GM18511 (cell line): ENCODE results near the gene PYM1.
"Not testable (repeated sequence)": the region's sequence is repeated elsewhere in the genome, so short reads cannot be mapped to it uniquely, and the experiment has no call there.

ENCODE experiments used
- ATAC-seq: cut with Tn5 transposase; IDR thresholded peaks from one replicate; pipeline ENCODE4 v1.9.1; 2021; ENCODE audit warnings: mild to moderate bottlenecking, moderate library complexity; ENCODE audit not compliant: unreplicated experiment

PYM1 gene

DNA sequence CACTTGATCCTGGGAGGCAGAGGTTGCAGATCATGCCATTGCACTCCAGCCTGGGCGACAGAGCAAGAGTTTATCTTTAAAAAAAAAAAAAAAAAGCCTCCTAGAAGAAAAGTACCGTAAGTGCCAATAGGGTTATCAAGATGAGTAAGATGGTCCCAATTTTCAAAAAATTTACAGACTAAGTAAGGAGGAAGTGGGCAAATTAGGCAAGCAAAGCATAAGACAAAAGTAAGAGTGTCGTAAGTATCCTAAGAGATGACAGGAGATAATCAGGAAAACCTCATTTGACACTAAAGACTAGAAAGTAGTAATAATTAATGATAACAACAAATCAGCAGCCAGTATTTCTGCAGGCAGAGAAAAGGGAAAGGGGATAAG, 12.2 kb downstream of the PYM1 start:
- no peak for ATAC-seq

DNA sequence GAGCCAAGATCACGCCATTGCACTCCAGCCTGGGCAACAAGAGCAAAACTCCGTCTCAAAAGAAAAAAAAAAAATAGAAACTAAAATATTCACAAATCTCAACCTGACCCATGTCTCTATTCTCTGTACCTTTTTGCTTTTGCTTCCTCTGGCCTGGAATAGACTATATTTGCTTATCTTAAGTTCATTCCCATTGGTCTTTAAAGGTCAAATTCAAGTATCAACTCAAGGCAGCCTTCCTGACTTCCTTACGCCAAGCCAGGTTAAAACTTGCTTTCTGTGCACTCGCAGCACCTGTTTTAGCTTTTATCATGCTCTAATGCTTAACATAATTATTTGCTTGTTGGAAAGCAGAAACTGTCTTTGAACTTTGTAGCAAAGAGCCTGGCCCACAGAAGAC, 14.8 kb downstream of the PYM1 start:
- no peak for ATAC-seq

- ATAC-seq = no peak
Measured at GRCh38 chr12:55909513-55909884, 18.2 kb downstream of the PYM1 start.

DNA sequence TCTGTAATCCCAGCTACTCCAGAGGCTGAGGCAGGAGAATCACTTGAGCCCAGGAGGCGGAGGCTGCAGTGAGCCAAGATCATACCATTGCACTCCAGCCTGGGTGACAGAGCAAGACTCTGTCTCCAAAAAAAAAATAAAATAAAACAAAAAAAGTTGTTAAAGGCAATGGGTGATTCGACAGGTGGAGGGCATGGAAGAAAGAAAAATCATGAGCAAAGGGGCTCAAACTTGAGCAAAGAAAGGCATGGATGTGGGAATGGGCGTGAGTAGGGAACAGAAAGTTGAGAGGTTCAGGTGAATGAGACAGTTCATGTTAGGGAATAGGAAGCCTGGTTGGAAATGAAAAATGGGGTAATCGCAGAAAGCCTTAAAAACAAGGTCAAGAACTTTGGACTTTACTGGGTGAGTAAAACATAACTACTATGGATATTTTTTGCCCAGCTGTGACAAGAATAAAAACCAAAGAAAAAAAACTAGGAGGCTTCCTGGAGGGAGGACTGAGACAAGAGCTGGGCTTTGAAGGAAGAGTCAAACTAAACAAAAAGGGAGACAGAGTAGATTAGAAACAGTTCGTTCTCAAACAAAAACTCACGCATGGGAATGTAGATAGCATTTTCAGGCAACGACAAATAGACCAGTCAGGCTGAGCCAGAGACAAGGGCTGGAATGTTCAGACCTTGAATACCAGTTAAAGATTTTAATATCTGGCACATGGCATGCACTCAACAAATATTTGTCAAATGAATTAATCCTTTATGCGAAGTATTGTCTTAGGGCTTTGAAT, 18.8 kb downstream of the PYM1 start:
- no peak for ATAC-seq

GRCh38 chr12:55906056-55906455, 21.6 kb downstream of the PYM1 start:
- ATAC-seq = no peak

- ATAC-seq = no peak
Measured at GRCh38 chr12:55901881-55902490, 25.7 kb downstream of the PYM1 start.

DNA sequence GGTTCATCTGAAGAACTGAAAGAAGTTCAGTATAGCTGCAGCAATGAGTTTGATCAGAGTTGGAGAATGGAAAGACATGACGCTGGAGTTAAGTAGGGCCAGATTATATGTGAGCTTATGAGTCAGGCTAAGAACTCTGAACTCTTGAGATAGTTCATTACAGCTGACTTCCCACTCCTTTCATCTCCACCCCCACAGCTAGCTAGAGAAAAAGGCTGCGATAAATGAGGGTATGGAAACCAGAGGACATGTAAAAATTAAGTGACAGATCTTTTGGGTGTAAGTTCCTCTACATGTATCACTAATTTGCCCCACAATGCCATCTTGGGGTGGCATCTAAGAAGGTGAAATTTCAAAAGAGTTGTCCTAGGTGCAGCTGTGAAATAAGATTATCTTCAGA, 28.6 kb downstream of the PYM1 start:
- ATAC-seq = no peak

GRCh38 chr12:55893723-55894122, 34.0 kb downstream of the PYM1 start:
- ATAC-seq = no peak

DNA sequence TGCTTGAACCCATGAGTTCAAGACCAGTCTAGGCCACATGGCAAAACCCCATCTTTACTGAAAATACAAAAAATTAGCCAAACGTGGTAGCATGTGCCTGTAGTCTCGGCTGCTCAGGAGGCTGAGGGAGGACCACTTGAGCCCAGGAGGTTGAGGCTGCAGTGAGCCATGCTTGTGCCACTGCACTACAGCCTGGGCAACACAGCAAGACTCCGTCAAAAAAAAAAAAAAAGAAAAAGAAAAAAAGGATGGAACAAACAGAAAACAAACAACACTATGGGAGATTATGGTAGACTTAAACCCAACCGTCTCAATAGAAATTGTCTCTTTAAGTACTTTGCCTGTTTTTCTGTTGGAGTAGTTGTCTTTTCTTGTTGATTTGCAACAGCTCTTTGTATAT, 36.4 kb downstream of the PYM1 start:
- ATAC-seq = no peak

DNA sequence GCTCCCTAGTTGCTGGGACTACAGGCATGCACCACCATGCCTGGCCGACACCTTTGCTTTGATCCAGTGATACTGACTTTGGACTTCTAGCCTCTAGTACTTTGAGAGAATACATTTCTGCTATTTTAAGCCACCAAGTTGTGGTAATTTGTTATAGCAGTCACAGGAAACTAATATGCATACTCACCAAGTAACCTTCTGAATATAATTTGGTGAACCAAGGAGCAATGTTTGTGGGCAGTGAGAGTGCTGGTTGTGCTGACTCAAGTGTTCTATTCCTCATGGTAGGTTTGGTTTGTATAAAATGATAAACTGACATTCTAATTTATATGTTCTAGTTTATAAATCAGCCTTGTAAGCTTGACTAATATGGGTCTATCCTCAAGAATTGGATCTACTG, 42.6 kb downstream of the PYM1 start:
- ATAC-seq = no peak

DNA sequence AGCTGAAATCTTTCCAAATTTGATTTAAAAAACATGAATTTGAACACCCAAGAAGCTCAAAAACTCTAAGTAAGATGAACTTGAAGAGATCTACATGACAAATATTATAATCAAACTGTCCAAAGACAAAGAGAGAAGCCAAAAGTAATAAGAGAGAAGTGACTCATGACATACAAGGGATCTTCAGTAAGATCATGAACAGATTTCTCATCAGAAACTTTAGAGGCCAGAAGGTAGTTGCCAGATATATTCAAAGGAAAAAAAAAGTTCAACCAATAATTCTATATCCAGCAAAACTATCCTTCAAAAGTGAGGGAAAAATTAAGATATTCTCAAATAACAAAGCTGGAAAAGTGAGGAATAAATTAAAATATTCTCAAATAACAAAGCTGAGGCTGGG, 49.9 kb downstream of the PYM1 start:
- ATAC-seq = no peak

GRCh38 chr12:55875704-55876467, 51.8 kb downstream of the PYM1 start:
- no peak for ATAC-seq

- ATAC-seq = no peak
Measured at GRCh38 chr12:55874443-55874842, 53.3 kb downstream of the PYM1 start.

DNA sequence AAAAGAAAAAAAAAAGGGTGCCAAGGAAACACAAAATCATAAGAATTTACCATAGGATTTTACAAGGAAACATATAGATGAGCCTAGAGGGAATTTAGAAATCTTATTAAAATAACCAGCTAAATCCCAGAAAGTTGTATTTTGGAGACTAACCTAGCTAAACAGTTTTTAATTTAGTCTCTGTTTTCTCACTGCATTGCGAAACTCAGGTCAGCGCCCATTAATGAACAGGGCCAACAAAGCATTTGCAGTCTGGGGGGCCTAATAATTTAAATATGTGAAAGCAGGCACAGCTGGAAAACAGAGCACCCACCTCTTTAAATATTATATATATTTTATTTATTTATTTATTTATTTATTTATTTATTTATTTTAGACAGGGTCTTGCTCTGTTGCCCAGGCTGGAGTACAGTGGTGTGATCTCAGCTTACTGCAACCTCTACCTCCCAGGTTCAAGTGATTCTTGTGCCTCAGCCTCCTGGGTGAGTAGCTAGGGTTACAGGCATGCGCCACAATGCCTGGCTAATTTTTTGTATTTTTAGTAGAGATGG, 61.2 kb downstream of the PYM1 start:
- ATAC-seq = not testable (repeated sequence)

DNA sequence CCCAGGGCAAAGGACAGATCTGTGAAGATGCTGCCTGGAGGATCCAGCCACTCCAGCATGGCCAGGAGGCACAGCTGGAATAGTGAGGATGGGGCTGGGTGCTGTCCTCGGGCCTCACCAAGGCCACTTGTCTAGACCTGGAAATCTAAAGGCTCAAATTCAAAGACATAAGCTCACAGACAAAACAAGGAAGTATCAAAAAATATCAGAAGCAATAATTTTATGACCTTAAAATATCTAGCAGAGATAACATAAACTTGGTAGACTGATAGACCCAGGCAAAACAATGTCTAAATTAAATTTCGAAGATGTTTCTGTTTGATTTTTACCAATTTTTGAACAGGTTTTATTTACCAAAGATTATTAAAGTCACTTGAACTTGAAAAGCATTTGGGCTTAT, 62.4 kb downstream of the PYM1 start:
- no peak for ATAC-seq

DNA sequence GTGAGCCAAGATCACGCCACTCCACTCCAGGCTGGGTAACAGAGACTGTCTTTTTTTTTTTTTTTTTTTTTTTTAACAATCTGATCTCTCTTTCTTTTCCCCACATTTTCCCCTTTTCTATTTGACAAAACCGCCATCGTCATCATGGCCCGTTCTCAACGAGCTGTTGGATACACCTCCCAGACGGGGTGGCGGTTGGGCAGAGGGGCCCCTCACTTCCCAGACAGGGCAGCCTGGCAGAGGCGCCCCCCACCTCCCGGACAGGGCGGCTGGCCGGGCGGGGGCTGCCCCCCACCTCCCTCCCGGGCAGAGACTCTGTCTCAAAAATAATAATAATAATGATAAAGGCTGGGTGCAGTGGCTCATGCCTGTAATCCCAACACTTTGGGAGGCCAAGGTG, 64.8 kb downstream of the PYM1 start:
- ATAC-seq = not testable (repeated sequence)

- no peak for ATAC-seq
Measured at GRCh38 chr12:55862286-55862685, 65.4 kb downstream of the PYM1 start.

DNA sequence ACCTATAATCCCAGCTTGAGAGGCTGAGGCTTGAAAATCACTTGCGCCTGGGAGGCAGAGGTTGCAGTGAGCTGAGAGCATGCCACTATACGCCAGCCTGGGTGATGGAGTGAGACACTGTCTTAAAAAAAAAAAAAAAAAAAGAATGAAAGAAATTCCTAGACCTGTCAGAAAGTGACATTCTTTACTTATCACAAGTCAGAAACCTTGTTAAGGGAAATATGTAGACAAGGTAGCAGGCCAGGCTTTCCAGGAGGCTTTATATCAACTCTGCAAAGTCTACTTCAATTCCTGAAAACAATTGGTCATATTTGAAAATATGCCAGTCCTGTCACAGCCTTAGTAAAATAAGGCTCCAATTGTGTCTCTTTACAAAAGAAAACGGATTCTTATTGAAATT, 65.8 kb downstream of the PYM1 start:
- no peak for ATAC-seq

DNA sequence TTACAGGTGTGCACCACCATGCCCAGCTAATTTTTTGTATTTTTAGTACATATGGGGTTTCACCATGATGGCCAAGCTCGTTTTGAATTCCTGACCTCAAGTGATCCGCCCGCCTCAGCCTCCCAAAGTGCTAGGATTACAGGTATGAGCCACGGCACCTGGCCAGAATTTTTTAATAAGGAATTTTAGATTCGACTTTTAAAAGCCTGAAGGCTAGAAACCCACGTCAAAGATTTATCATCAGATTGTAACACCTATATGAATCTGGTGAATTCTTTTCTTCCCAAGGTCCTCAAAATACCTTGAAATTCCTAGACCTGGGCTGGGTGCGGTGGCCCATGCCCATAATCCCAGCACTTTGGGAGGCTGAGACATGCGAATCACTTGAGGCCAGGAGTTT, 66.3 kb downstream of the PYM1 start:
- no peak for ATAC-seq

DNA sequence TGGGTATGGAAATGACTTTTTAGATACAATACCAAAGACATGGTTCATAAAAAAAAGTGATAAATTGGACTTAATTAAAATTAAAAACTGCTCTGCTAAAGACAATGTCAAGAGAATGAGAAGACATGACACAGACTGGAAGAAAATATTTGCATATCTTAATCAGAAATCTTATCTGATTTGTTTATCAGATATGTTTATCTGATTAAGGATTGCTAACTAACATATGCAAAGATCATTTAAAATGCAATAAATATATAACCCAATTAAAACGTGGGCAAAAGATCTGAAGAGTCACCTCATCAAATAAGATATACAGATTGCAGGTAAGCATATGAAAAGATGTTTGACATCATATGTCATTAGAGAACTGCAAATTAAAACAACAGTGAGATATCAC, 75.0 kb downstream of the PYM1 start:
- no peak for ATAC-seq
